GM18858 (cell line): ENCODE measurements around the gene DIAPH2.

ENCODE experiments used
- ATAC-seq: cut with Tn5 transposase; IDR thresholded peaks from one replicate; pipeline ENCODE4 v1.9.1; 2021; ENCODE audit not compliant: unreplicated experiment

The DIAPH2 gene

DNA sequence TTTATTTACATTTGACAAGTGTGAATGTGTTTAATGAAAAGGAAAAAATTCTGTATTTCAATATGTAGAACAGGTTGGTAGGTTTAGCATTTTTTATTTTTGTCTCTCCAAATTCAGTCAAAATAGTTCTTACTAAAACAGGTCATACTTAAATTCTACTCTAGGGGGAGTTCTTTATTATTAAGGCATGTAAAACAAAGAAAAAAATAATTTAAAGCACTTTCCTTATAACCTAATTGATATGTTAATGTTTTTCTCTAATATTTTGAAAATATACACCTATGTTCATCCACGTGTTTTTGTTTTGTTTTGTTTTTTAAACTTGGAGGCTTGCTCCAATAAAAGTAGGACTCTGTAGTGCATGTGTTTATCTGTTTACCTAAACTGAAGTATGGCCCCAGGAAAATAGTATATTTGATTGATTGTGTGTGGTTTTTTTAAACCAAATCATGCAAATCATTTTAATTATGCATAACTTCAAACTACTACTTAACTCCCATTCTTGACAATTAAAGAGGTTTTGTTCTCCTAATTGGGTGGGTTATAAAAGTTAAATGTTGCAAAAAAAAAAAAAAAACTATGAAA, 761.7 kb downstream of the DIAPH2 start:
- ATAC-seq = no peak

DNA sequence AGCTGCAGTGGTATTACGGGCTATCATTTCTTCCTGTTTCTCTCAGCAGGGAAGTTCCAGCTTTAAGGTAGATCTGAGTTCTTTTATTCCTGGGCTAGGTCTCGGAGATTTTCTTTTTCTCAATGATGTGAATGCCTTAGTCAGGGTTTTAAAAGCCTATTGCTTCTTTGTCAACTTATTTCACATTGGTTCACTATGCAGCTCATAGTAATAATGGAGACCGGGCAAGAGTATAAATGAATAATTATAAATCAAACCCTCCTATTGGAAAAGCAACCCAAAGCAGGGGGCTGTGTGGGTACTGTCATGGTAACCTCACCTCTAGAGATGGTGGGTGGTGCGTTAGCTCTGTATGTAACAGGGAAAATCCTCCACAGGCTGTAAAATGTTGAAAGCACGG, 762.7 kb downstream of the DIAPH2 start:
- no peak for ATAC-seq

DNA sequence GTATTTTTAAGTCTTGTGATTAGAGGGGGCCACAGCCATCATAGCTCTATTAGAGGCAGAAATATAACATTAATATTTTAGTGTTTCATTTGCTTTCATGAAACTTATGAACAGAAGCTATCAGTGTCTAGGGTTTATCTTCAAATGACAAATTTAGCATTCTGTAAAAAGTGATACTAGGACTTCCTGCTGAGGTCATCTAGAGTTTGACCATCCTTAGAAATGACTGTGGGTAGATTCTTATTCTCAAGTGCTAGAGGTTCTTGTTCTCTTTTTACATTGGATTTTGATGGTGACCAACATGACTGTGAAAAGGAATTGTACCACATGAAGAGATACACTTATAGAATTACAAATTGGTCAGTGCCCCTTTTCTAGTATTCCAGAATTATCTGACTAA, 767.6 kb downstream of the DIAPH2 start:
- ATAC-seq = peak; percentile 80

GRCh38 chrX:97461763-97462162, 777.1 kb downstream of the DIAPH2 start:
- ATAC-seq = no peak

GRCh38 chrX:97471071-97471470, 786.4 kb downstream of the DIAPH2 start:
- ATAC-seq = no peak

- ATAC-seq = no peak
Observed at GRCh38 chrX:97474933-97475332, 790.3 kb downstream of the DIAPH2 start.

DNA sequence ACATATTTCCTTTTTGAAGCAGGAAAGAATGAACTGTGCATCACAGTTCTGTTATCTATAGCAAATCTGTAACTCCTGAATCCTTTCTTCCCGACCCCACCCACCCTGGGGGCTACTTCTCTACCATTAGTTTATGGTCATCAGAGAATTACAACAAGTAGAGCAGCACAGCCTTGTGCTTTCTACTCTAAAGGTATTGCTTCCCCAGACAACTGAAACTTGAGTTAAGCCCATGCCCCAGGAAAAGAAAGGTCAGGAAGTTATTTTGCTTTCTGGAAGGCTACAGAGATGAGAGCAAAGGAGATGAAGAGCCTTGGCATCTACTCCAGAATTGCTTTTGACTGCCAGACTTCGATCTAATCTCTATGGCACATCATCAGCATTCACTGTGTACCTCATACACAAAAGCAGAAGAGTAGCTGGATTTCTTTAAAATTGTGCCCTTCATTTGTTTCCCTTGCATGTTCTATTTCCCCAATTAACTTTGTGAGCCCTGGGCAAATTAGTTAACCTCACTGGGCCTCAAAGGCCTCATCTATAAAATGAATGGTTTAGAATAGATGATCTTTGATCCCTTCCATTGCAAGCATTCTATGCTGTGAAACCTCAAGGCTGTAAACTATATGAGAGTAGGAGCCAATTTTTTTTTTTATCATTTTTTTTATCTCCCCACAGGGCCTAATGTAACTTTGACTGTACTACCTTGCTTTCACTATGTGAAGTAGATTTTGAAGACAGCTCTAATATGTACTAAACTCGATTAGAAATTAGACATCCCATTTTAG, 794.7 kb downstream of the DIAPH2 start:
- ATAC-seq = no peak

DNA sequence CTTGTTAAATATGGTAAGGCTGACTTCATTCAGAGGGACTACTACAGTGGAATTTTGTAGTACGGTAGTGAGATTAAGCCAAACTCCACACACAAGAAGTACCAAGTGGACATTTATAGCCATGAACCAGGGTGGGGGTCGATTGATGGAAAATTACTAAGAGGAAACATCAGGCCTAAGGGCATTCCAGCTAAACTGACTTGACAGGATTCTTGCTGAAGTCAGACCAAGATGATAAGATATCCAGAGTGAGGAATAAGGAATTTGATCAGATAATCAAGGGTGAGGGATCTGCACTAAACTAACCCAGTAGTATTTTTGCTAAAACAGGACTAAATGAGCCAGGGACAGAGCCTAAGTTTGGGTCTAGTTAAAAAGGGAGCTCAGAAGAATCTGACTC, 796.6 kb downstream of the DIAPH2 start:
- ATAC-seq = no peak

- ATAC-seq = no peak
Observed at GRCh38 chrX:97482666-97483300, 798.1 kb downstream of the DIAPH2 start.

- ATAC-seq = no peak
Observed at GRCh38 chrX:97490656-97491055, 806.0 kb downstream of the DIAPH2 start.

- ATAC-seq = peak; percentile 97
Observed at GRCh38 chrX:97494756-97495372, 810.2 kb downstream of the DIAPH2 start.

DNA sequence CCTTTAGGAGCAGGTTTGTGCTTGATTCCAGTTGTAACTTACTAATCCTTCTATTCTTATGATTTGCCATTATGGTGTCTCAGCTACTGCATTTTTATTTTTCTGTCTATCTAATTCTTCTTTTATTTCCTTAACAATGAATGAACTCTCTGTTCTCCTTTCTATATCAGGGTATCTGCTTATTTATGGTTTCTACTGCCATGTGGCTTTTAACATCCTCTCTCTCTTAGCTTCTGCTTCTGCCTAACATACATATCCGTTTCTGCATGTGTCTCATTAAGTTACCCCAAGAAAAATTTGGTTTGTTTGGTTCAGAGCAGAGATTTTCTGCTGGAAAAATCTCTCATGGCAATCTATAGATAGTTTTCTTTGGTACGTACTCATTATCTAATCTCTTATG, 813.5 kb downstream of the DIAPH2 start:
- ATAC-seq = no peak

DNA sequence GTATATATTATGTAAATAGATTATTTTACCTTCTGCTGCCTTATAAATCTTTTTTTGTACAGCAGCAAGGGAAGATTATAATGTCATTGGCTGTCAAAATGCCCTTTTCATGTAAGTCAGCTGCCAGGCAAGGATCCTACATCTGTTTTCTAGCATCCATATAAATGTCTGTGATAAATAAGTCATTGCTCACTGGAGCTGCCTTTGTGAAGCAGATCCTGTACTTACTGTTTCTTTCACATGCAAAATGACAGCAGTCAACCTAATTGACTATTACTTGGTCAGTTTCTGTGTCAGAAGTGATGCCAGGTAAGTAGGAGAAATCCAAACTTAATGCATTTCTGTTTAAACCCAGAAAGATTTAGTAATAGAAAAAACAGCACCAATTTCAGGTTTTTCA, 819.8 kb downstream of the DIAPH2 start:
- no peak for ATAC-seq

DNA sequence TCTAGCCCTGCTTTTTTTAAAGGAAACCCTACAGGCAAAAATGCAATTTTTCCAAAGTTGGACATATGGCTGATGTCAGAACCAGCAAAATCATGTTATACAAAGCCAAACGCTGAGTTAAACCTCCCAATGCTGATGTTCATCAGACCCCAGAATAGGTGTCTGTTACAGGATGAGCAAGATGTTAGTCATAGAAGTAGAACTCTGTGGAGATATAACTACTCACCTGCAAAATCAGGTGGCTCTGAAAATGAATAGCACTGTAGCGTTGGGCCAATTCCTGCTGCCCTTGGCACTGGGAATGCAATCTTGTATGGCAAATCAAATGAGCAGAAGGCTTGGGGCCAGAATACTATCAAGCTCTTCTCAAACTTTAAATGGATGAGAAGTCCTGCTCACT, 833.1 kb downstream of the DIAPH2 start:
- ATAC-seq = no peak

- ATAC-seq = no peak
Observed at GRCh38 chrX:97522307-97522706, 837.7 kb downstream of the DIAPH2 start.

GRCh38 chrX:97524340-97524739, 839.7 kb downstream of the DIAPH2 start:
- ATAC-seq = no peak

- no peak for ATAC-seq
Observed at GRCh38 chrX:97524997-97525396, 840.4 kb downstream of the DIAPH2 start.

- no peak for ATAC-seq
Observed at GRCh38 chrX:97525981-97526380, 841.3 kb downstream of the DIAPH2 start.

GRCh38 chrX:97527725-97528124, 843.1 kb downstream of the DIAPH2 start:
- ATAC-seq = peak; percentile 69

GRCh38 chrX:97529536-97530200, 845.0 kb downstream of the DIAPH2 start:
- ATAC-seq = no peak

DNA sequence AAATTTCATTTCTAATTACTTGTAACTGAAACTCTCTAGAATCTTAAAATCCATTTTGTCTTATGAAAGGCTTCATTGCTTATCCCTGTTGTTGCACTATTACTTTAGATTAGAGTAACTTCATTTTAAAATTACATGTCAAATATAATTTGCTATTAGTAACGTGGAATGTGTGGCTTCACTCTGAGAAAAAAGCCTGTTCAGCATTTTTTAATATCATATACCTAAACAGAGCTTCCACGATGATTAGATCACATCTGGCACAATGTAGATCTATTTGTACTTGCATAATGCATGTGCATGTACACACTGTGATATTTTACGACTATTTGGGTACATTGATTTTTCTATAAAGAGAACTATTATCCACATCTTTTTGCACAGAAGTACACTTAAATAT, 847.2 kb downstream of the DIAPH2 start:
- no peak for ATAC-seq
